A549 (cell line): ENCODE measurements around the gene THADA. TPM values are rescaled to one million over a fixed set of nuclear protein-coding genes. Genes with fewer than 3 reads are reported as not detected.
A peak's percentile ranks its signal among the peaks of the same experiment; 100 is the strongest.

ENCODE experiments used
- ATAC-seq, 2 experiments: fragments of 200-7000 bp in 1 of 2; fragments of >200 bp in 1 of 2; cut with Nextera tagmentation in 1 of 2; cut with Tn5 transposase in 1 of 2; 3 replicates each; pipeline versions ENCODE4 v1.8.0 to v1.9.1; 2018 to 2020; ENCODE audit warnings: mild to moderate bottlenecking in 1 of 2, moderate library complexity in 1 of 2
- CTCF ChIA-PET: fragments of 300-600 bp; sonication (Branson Sonifier 250); formaldehyde crosslinking; extraction: SDS; loops from one replicate; lab custom pipeline; 2021; ENCODE audit warnings: antibody characterized with exemption, inconsistent platforms; lab: Yijun Ruan, JAX
- POLR2A ChIA-PET: fragments of 350-600 bp; formaldehyde crosslinking; extraction: SDS; loops from one replicate; lab custom pipeline; 2021; ENCODE audit warnings: antibody characterized with exemption, inconsistent platforms; lab: Yijun Ruan, JAX
- DNase-seq, 2 experiments: peaks; one replicate each; pipeline versions ENCODE4 v3.0.0 to v3.0.0-alpha.2; 2011 to 2016; ENCODE audit warnings: low read depth in 1 of 2, low spot score in 1 of 2
- FAIRE-seq: peaks from 2 replicates; lab custom pipeline; 2011; peaks lifted over from hg19 to GRCh38; lab: Jason Lieb, UNC
- H3K27ac ChIP-seq, 2 experiments: fragments of >200 bp; sonication (Bioruptor Twin); formaldehyde crosslinking; 3 replicates each; pipeline ENCODE4 v1.5.1; 2016 to 2017
- H3K4me1 ChIP-seq: fragments of >200 bp; sonication (Bioruptor Twin); formaldehyde crosslinking; 3 replicates; pipeline ENCODE4 v1.6.1; 2016
- H3K4me2 ChIP-seq: fragments of >200 bp; sonication (Bioruptor Twin); formaldehyde crosslinking; 3 replicates; pipeline ENCODE4 v1.6.1; 2016
- H3K4me3 ChIP-seq: fragments of >200 bp; sonication (Bioruptor Twin); formaldehyde crosslinking; 3 replicates; pipeline ENCODE4 v1.5.1; 2016
- H3K9me3 ChIP-seq: fragments of >200 bp; sonication (Bioruptor Twin); formaldehyde crosslinking; 3 replicates; pipeline ENCODE4 v1.6.1; 2016
- CHD2 ChIP-seq: fragments of 150-350 bp; IDR thresholded peaks from 2 replicates; pipeline ENCODE4 v1.6.1; 2014; ENCODE audit warnings: low read length; ENCODE audit not compliant: partially characterized antibody
- EHF ChIP-seq: fragments of 250-450 bp; sonication (Bioruptor Pico); IDR thresholded peaks from 2 replicates; pipeline ENCODE4 v1.5.0; 2020; ENCODE audit warnings: mild to moderate bottlenecking
- FOSL2 ChIP-seq, 2 experiments: fragments of 450-650 bp in 1 of 2; fragments of >200 bp in 1 of 2; sonication (Bioruptor Twin) in 1 of 2; formaldehyde crosslinking; IDR thresholded peaks; 2 replicates each; pipeline versions ENCODE4 v1.5.0 to v1.6.1; 2016 to 2020; ENCODE audit warnings: mild to moderate bottlenecking in 1 of 2, moderate library complexity in 1 of 2
- HEYL ChIP-seq: fragments of 250-450 bp; sonication (Bioruptor Pico); IDR thresholded peaks from 2 replicates; pipeline ENCODE4 v1.8.0; 2021; ENCODE audit warnings: mild to moderate bottlenecking, moderate library complexity
- HOXB13 ChIP-seq: fragments of 250-450 bp; sonication (Bioruptor Pico); IDR thresholded peaks from 2 replicates; pipeline ENCODE4 v1.5.0; 2020; ENCODE audit warnings: low read depth, mild to moderate bottlenecking, moderate library complexity
- KDM1A ChIP-seq: fragments of 200-600 bp; sonication (generic); IDR thresholded peaks from 2 replicates; pipeline ENCODE4 v1.6.1; 2016; ENCODE audit warnings: low read depth, mild to moderate bottlenecking
- MYC ChIP-seq: IDR thresholded peaks from 2 replicates; pipeline ENCODE4 v1.6.1; 2012; ENCODE audit warnings: mild to moderate bottlenecking, inconsistent platforms, low read length, improper control_type of control experiment, borderline replicate concordance
- NPAS2 ChIP-seq: fragments of 250-450 bp; sonication (Bioruptor Pico); IDR thresholded peaks from 2 replicates; pipeline ENCODE4 v1.8.0; 2022; ENCODE audit warnings: mild to moderate bottlenecking, moderate library complexity, borderline replicate concordance
- PHF8 ChIP-seq: fragments of 200-600 bp; sonication (generic); IDR thresholded peaks from 2 replicates; pipeline ENCODE4 v1.6.1; 2016; ENCODE audit warnings: low read depth, mild to moderate bottlenecking, antibody characterized with exemption, moderate library complexity, borderline replicate concordance
- POLR2A ChIP-seq: IDR thresholded peaks from 2 replicates; pipeline ENCODE4 v1.6.1; 2012; ENCODE audit warnings: mild to moderate bottlenecking, low read length
- RARB ChIP-seq: fragments of 250-450 bp; sonication (Bioruptor Pico); IDR thresholded peaks from 2 replicates; pipeline ENCODE4 v1.8.0; 2021; ENCODE audit warnings: mild to moderate bottlenecking, moderate library complexity
- RCOR1 ChIP-seq: fragments of 150-350 bp; IDR thresholded peaks from 2 replicates; pipeline ENCODE4 v1.6.1; 2014; ENCODE audit warnings: antibody characterized with exemption, low read length, low read depth
- RFX5 ChIP-seq: fragments of 450-650 bp; IDR thresholded peaks from 2 replicates; pipeline ENCODE4 v1.7.1; 2014; ENCODE audit warnings: antibody characterized with exemption, mild to moderate bottlenecking, moderate library complexity
- TP53 ChIP-seq: fragments of 250-450 bp; sonication (Bioruptor Pico); IDR thresholded peaks from 2 replicates; pipeline ENCODE4 v1.5.0; 2021; ENCODE audit warnings: mild to moderate bottlenecking, moderate library complexity
- ZFP36 ChIP-seq: fragments of 450-650 bp; IDR thresholded peaks from 2 replicates; pipeline ENCODE4 v1.6.1; 2014; ENCODE audit warnings: borderline replicate concordance; ENCODE audit not compliant: partially characterized antibody
- WGBS: methylation state at CpG from one replicate; pipeline ENCODE4 v1.1.6; 2017; ENCODE audit errors: missing lambda C conversion rate; 5-methylcytosine and 5-hydroxymethylcytosine counted together
- polyA plus RNA-seq, 4 experiments: library from polyadenylated mRNA; depleted of rRNA in 3 of 4; stranded (reverse); fragments of >200 nt; fragmentation: RNase III in 1 of 4; extraction: RNeasy Plus Mini Kit Qiagen cat#74134 plus additional on column Dnase treatment in 1 of 4; gene quantifications; 2 replicates in 3 of 4; 3 replicates in 1 of 4; pipeline ENCODE4 v1.2.3, GENCODE V29; 2011 to 2017
- TF ChIP-seq, protein P1 (sequence below): IDR thresholded peaks from 2 replicates; pipeline ENCODE4 v1.6.1; 2012; ENCODE audit warnings: low read depth, borderline replicate concordance
- TF ChIP-seq, protein P2 (sequence below): fragments of 150-350 bp; IDR thresholded peaks from 2 replicates; pipeline ENCODE4 v1.6.1; 2014; ENCODE audit warnings: low read depth, mild to moderate bottlenecking, low read length
- TF ChIP-seq, protein P3 (sequence below): fragments of >200 bp; sonication (Bioruptor Twin); formaldehyde crosslinking; IDR thresholded peaks from 2 replicates; pipeline ENCODE4 v1.6.1; 2016
- TF ChIP-seq, protein P4 (sequence below): fragments of 250-450 bp; sonication (Bioruptor Pico); IDR thresholded peaks from 2 replicates; pipeline ENCODE4 v1.5.0; 2020; ENCODE audit warnings: low read depth, mild to moderate bottlenecking, moderate library complexity
- TF ChIP-seq, protein P5 (sequence below): fragments of 200-600 bp; sonication (generic); IDR thresholded peaks from 2 replicates; pipeline ENCODE4 v1.6.1; 2016; ENCODE audit warnings: antibody characterized with exemption, mild to moderate bottlenecking, moderate library complexity
- TF ChIP-seq, protein P6 (sequence below): fragments of 250-450 bp; sonication (Bioruptor Pico); IDR thresholded peaks from 2 replicates; pipeline ENCODE4 v1.5.0; 2021; ENCODE audit warnings: mild to moderate bottlenecking, moderate library complexity, borderline replicate concordance

Gene THADA
- polyA plus RNA-seq, 2 of the 4 experiments (the other 2 are of a cell fraction) = 21.8 to 37.9 TPM

DNA sequence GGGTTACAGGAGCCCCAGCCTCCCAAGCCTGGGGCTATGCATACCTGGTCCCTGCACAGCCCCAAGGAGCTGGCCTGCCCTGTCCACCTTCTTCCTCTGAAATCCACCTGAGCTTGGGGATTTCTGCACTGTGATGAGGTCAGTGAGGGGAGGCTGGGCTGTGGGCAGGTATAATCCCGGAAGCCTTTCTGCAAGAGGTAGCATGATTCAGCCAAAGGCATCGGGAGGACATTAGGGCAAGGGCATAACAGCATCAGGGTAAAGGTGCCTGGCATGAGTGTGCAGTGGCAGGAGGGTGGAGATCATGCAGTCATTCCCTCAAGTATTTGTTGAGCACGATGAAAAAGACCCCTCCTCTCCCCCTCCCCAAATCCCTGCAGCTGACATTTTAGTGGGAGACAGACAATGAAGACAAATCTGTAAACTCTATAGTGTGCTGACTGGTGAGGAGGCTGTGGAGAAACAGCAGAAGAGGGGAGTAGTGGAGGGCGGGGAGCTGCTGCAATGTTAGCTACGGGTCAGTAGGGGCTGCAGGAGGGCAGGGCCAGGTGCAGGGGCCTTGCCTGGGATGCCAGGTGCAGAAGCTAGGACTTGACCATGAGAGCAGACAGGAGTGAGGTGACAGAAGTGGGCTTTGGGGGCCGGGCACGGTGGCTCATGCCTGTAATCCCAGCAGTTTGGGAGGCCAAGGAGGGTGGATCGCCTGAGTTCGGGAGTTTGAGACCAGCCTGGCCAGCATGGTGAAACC lies 388.1 kb downstream of the THADA start:
- TF ChIP-seq, protein P1, sequence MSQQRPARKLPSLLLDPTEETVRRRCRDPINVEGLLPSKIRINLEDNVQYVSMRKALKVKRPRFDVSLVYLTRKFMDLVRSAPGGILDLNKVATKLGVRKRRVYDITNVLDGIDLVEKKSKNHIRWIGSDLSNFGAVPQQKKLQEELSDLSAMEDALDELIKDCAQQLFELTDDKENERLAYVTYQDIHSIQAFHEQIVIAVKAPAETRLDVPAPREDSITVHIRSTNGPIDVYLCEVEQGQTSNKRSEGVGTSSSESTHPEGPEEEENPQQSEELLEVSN = no peak
- no peak for TF ChIP-seq CHD2
- 57% methylated on average over 9 of the region's 9 CpGs for WGBS
- POLR2A ChIA-PET = interaction anchor here (1.3 kb wide), 1 partner anchor 12 kb away, joined by 6 read pairs; no protein-coding TSS in a partner anchor
- Histone ChIP-seq H3K27ac (peak overlapping the region in 1 of 2 experiments; percentile 55; a peak in 2 of 6 replicates), H3K4me2 (no peak overlapping the region), H3K4me1 (peaks cover 13% of the 10 kb centered on the region), H3K4me3 (no peak overlapping the region), H3K9me3 (no peaks in the 10 kb centered on the region)
- no peak for DNase-seq
- peak; percentile 40 to 74; a peak in 5 of 6 replicates for ATAC-seq
- CTCF ChIA-PET = interaction anchor here (0.6 to 3.1 kb wide), 7 partner anchors 7 to 80 kb away, joined by 3 to 12 read pairs (median 7); no protein-coding TSS in a partner anchor
- no peak for FAIRE-seq

DNA sequence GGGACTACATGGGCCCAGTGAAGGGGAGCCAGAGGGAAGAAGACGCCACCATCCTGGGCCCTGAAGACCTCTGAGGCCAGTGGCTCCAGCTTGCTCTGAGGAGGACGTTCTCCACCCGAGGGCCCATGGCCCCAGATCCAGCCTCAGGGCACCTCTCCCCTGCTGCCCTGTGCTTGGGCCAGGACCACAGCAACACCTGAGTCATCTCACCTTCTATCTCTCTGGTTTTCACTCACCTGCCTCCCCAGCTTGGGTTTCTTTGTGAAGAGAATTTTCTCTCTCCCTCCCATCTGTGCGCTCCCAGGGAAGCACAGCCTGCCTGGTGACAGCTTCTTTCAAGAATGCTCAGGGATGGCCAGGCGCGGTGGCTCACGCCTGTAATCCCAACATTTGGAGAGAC lies 389.2 kb downstream of the THADA start:
- TF ChIP-seq KDM1A (no peak), HOXB13 (CRISPR knock-in tag) (no peak), RFX5 (no peak), RCOR1 (no peak), FOSL2 (IDR thresholded peaks at IDR 0.05) (no peak), FOSL2 (CRISPR knock-in tag; IDR thresholded peaks at IDR 0.05) (no peak)
- TF ChIP-seq, protein P2, sequence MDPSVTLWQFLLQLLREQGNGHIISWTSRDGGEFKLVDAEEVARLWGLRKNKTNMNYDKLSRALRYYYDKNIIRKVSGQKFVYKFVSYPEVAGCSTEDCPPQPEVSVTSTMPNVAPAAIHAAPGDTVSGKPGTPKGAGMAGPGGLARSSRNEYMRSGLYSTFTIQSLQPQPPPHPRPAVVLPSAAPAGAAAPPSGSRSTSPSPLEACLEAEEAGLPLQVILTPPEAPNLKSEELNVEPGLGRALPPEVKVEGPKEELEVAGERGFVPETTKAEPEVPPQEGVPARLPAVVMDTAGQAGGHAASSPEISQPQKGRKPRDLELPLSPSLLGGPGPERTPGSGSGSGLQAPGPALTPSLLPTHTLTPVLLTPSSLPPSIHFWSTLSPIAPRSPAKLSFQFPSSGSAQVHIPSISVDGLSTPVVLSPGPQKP = no peak
- peaks cover 13% of the 10 kb centered on the region for H3K4me1 ChIP-seq
- H3K9me3 ChIP-seq = no peaks in the 10 kb centered on the region
- ATAC-seq = no peak
- no peak overlapping the region for H3K4me2 ChIP-seq
- H3K4me3 ChIP-seq = no peak overlapping the region
- 89% methylated on average over 7 of the region's 7 CpGs for WGBS
- FAIRE-seq = no peak
- ChIA-PET CTCF (interaction anchor here (1.0 to 3.1 kb wide), 5 partner anchors 8 to 378 kb away, joined by 3 to 12 read pairs (median 9); no protein-coding TSS in a partner anchor), POLR2A (no interaction called here)
- H3K27ac ChIP-seq = no peak overlapping the region
- DNase-seq = no peak

DNA sequence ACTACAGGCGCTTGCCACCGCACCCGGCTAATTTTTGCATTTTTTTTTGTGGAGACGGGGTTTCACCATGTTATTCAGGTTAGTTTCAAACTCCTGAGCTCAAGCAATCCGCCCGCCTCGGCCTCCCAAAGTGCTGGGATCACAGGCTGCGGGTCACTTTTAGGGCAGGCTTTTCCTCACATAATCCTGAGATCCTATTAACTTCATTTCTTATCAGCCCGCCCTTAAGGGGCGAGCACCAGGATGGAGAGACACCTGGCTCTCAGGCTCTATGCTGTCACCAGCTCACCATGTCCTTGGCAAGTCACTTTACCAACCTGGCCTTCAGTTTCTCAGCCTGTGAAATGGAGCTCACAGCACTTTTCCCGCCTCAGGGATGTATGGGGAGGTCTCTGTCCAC lies 392.5 kb downstream of the THADA start:
- ATAC-seq (no peak), FAIRE-seq (no peak), DNase-seq (no peak)
- no peak overlapping the region for H3K4me3 ChIP-seq
- peak overlapping the region in 1 of 2 experiments; percentile 45; a peak in 1 of 6 replicates for H3K27ac ChIP-seq
- 88% methylated on average over 11 of the region's 11 CpGs for WGBS
- peaks cover 19% of the 10 kb centered on the region for H3K4me1 ChIP-seq
- ChIA-PET POLR2A (no interaction called here), CTCF (interaction anchor here (1.0 to 2.4 kb wide), 6 partner anchors 10 to 375 kb away, joined by 3 to 10 read pairs (median 4); no protein-coding TSS in a partner anchor)
- no peak overlapping the region for H3K4me2 ChIP-seq
- no peaks in the 10 kb centered on the region for H3K9me3 ChIP-seq
- TF ChIP-seq, protein P3, sequence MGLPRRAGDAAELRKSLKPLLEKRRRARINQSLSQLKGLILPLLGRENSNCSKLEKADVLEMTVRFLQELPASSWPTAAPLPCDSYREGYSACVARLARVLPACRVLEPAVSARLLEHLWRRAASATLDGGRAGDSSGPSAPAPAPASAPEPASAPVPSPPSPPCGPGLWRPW = no peak
- TF ChIP-seq, protein P4, sequence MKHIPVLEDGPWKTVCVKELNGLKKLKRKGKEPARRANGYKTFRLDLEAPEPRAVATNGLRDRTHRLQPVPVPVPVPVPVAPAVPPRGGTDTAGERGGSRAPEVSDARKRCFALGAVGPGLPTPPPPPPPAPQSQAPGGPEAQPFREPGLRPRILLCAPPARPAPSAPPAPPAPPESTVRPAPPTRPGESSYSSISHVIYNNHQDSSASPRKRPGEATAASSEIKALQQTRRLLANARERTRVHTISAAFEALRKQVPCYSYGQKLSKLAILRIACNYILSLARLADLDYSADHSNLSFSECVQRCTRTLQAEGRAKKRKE = no peak
- TF ChIP-seq, protein P1 = no peak
- TF ChIP-seq, protein P5, sequence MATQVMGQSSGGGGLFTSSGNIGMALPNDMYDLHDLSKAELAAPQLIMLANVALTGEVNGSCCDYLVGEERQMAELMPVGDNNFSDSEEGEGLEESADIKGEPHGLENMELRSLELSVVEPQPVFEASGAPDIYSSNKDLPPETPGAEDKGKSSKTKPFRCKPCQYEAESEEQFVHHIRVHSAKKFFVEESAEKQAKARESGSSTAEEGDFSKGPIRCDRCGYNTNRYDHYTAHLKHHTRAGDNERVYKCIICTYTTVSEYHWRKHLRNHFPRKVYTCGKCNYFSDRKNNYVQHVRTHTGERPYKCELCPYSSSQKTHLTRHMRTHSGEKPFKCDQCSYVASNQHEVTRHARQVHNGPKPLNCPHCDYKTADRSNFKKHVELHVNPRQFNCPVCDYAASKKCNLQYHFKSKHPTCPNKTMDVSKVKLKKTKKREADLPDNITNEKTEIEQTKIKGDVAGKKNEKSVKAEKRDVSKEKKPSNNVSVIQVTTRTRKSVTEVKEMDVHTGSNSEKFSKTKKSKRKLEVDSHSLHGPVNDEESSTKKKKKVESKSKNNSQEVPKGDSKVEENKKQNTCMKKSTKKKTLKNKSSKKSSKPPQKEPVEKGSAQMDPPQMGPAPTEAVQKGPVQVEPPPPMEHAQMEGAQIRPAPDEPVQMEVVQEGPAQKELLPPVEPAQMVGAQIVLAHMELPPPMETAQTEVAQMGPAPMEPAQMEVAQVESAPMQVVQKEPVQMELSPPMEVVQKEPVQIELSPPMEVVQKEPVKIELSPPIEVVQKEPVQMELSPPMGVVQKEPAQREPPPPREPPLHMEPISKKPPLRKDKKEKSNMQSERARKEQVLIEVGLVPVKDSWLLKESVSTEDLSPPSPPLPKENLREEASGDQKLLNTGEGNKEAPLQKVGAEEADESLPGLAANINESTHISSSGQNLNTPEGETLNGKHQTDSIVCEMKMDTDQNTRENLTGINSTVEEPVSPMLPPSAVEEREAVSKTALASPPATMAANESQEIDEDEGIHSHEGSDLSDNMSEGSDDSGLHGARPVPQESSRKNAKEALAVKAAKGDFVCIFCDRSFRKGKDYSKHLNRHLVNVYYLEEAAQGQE = no peak
- TF ChIP-seq MYC = no peak
- TF ChIP-seq, protein P6, sequence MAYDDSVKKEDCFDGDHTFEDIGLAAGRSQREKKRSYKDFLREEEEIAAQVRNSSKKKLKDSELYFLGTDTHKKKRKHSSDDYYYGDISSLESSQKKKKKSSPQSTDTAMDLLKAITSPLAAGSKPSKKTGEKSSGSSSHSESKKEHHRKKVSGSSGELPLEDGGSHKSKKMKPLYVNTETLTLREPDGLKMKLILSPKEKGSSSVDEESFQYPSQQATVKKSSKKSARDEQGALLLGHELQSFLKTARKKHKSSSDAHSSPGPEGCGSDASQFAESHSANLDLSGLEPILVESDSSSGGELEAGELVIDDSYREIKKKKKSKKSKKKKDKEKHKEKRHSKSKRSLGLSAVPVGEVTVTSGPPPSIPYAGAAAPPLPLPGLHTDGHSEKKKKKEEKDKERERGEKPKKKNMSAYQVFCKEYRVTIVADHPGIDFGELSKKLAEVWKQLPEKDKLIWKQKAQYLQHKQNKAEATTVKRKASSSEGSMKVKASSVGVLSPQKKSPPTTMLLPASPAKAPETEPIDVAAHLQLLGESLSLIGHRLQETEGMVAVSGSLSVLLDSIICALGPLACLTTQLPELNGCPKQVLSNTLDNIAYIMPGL (CRISPR knock-in tag) = no peak
- no peak for TF ChIP-seq ZFP36
- TF ChIP-seq NPAS2 (CRISPR knock-in tag) = no peak
- no peak for TF ChIP-seq EHF (CRISPR knock-in tag)
- TF ChIP-seq HEYL = no peak
- TF ChIP-seq TP53 = no peak
- TF ChIP-seq PHF8 = no peak
- no peak for TF ChIP-seq POLR2A
- TF ChIP-seq RARB = no peak
